Measurements from ENCODE around the gene FBXO2.

DNA sequence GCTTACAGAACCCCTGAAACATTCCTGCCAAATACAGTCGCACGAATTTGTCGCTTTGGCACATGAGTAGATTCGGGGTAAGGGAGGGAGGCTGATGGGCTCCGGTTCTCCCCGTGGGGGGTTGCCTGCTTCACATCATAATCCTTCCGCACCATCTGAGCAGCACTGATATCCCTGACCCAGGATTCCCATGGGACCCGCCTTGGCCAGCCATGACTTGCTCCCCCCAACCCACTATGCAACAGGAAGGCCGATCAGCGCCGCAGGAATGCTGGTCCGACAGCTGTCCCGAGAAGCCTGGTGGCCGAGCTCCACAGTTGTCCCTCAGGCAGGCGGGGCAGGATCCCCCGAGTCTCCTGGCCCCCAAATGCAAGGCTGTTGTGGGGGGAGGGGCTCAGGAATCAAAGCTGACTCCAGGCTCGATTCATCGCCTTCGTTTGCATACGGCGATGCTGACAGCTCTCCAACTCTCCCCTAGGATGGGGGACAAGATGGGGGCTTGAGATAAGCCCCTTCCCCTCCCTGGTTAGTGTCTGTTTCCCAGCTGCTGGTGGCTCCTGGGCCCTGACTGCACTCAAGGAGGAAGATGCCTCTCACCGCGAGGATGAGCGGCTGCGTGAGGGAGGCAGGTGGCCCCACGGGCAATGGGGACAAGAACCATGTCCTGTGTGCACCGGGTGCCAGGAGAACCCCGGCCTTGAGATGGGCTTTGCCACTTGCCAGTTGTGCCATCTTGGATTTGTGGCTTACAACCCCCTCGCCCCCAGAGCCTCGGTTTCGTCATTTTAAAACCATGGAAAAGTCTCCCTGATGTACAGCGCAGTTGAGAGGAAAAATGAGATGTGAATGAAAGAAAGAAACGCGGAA, 46.6 kb upstream of the FBXO2 start:
- TF ChIP-seq, protein P1, sequence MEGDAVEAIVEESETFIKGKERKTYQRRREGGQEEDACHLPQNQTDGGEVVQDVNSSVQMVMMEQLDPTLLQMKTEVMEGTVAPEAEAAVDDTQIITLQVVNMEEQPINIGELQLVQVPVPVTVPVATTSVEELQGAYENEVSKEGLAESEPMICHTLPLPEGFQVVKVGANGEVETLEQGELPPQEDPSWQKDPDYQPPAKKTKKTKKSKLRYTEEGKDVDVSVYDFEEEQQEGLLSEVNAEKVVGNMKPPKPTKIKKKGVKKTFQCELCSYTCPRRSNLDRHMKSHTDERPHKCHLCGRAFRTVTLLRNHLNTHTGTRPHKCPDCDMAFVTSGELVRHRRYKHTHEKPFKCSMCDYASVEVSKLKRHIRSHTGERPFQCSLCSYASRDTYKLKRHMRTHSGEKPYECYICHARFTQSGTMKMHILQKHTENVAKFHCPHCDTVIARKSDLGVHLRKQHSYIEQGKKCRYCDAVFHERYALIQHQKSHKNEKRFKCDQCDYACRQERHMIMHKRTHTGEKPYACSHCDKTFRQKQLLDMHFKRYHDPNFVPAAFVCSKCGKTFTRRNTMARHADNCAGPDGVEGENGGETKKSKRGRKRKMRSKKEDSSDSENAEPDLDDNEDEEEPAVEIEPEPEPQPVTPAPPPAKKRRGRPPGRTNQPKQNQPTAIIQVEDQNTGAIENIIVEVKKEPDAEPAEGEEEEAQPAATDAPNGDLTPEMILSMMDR (IDR thresholded peaks at IDR 0.05) = no peak
- no peak for TF ChIP-seq EP300 (IDR thresholded peaks at IDR 0.05)

Data from suprapubic skin (tissue), 3 donors.